Effector memory CD4-positive, alpha-beta T cell (primary cell): ENCODE measurements around the gene SNRPA.

Experiments used
- DNase-seq, 3 donors: peaks; one replicate each; pipeline ENCODE4 v3.0.0-alpha.2; 2020
- H3K27ac ChIP-seq: 2 replicates; pipeline ENCODE4 v1.7.0; 2013; ENCODE audit warnings: mild to moderate bottlenecking, low read length, moderate library complexity; ENCODE audit not compliant: insufficient read depth, poor library complexity, severe bottlenecking
- H3K27me3 ChIP-seq: replicated peaks from 2 replicates; pipeline ENCODE4 v1.7.0; 2013; ENCODE audit warnings: mild to moderate bottlenecking, low read length; ENCODE audit not compliant: insufficient read depth, control insufficient read depth, poor library complexity, severe bottlenecking
- H3K36me3 ChIP-seq: 2 replicates; pipeline ENCODE4 v1.7.0; 2013; ENCODE audit warnings: mild to moderate bottlenecking, low read length, moderate library complexity; ENCODE audit not compliant: control insufficient read depth, insufficient read depth
- H3K4me1 ChIP-seq: 2 replicates; pipeline ENCODE4 v1.7.0; 2013; ENCODE audit warnings: low read length, mild to moderate bottlenecking; ENCODE audit not compliant: control insufficient read depth, insufficient read depth, poor library complexity, severe bottlenecking
- H3K4me3 ChIP-seq: 2 replicates; pipeline ENCODE4 v1.7.0; 2013; ENCODE audit warnings: low read length, low read depth, mild to moderate bottlenecking; ENCODE audit not compliant: insufficient read depth, poor library complexity, severe bottlenecking
- H3K9me3 ChIP-seq: 2 replicates; pipeline ENCODE4 v1.7.0; 2013; ENCODE audit warnings: mild to moderate bottlenecking, low read length, moderate library complexity; ENCODE audit not compliant: control insufficient read depth

The SNRPA gene

GRCh38 chr19:40736661-40737060 is 14.3 kb upstream of the SNRPA start:
- Histone ChIP-seq H3K36me3 (peaks cover 31% of the 10 kb centered on the region), H3K9me3 (no peaks in the 10 kb centered on the region), H3K27ac (no peak overlapping the region), H3K4me3 (no peak overlapping the region), H3K27me3 (no peaks in the 10 kb centered on the region), H3K4me1 (no peaks in the 10 kb centered on the region)
- DNase-seq, result no peak

DNA sequence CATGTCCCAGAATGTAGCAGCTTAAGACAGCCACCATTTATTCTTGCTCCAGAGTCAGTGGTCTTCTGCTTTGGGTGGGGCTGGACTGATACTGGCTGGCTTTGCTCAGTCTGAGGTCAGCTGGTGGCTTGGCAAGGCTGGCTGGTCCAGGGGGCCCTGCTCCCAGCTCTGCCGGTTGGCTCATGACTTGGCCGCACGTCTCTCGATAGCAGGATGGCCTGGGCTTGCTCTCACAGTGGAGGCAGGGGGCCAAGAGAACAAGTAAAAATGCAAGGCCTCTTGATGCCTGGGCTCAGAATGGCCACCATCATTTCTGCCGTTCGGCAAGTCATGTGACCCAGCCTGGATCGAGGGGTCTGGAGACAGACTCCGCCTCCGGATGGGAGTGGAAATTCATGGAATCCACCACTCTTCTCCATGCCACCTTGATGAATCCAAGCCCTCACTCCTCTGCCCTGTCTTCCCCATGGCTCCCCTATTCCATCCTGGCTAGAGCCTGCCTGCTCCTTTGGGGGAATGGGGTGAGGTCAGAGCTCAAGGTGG is 13.8 kb upstream of the SNRPA start:
- H3K4me1 ChIP-seq, result no peaks in the 10 kb centered on the region
- DNase-seq, result no peak
- H3K27me3 ChIP-seq, result no peaks in the 10 kb centered on the region
- peaks cover 31% of the 10 kb centered on the region for H3K36me3 ChIP-seq
- H3K27ac ChIP-seq, result no peak overlapping the region
- no peaks in the 10 kb centered on the region for H3K9me3 ChIP-seq
- H3K4me3 ChIP-seq, result no peak overlapping the region

DNA sequence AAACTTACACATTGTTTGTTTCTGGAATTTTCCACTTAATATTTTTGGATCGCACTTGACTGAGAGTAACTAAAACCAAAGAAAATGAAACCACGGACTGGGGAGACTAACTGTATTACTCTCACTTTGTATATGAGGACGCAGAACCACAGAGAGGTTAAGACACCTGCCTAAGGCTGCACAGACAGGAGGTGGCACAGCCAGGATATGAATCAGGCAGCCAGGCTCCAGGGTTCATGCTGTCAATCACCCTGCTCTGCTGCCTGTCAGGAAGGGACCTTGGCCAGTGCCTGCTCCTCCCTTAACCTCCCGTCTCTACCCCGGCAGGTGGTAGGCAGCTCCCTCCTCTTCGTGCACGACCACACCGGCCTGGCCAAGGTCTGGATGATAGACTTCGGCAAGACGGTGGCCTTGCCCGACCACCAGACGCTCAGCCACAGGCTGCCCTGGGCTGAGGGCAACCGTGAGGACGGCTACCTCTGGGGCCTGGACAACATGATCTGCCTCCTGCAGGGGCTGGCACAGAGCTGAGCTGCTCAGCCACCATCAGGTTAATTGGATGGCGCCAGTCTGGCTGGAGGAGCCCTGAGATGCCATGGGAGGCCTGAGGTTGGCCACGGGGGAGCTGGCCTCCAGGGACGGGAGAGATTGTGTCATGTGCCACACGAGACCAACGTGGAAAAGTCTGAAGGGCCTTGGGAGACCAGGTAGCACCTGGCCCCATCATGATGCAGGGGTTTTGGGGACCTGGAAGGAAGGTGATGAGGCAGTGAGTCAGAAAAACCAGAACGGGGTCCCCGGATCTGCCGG is 11.8 kb upstream of the SNRPA start:
- H3K36me3 ChIP-seq, result peaks cover 18% of the 10 kb centered on the region
- no peak for DNase-seq
- H3K4me1 ChIP-seq, result no peaks in the 10 kb centered on the region
- H3K27me3 ChIP-seq, result no peaks in the 10 kb centered on the region
- no peaks in the 10 kb centered on the region for H3K9me3 ChIP-seq
- H3K27ac ChIP-seq, result no peak overlapping the region
- no peak overlapping the region for H3K4me3 ChIP-seq

DNA sequence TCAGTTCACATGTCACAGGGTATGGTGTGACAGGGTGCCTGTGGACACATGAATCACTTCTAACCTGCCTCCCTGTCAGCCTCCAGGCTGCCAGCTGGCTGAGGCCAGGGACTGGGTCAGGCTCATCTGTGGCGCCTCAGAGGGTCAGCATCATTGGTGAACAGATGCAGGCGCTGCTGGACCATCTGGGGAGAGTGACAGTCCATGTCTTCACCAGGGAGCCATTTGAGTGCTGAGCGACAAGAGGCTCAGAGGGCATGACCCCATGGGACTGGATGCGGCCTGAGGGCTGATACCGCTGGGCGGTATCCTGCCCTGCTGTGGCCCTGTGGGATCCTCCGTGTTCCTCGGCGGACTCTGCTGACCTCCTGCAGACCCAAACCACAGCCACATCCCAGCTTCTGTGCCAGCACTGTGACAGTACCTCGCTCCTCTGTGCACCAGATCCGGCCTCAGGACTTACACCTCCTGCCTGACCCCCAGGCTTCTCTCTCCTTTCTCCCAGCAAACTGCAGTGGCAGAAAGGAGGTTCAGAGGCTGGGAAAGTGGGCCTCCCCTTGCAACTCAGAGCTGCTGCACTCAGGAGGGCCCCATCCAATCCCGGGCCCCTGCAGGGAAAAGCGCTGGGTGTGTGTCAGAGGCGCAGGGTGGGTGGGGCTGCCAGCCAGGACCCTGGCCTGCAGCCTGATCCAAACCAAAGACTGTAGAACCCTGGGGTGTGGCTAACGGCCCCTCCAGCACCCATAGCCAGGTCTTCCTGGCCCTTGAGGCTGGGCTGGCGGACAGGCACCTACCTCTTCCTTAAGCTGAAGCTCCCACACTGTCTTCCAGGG is 10.9 kb upstream of the SNRPA start:
- H3K27me3 ChIP-seq, result no peaks in the 10 kb centered on the region
- H3K36me3 ChIP-seq, result peaks cover 13% of the 10 kb centered on the region
- DNase-seq, result no peak
- no peak overlapping the region for H3K4me3 ChIP-seq
- H3K27ac ChIP-seq, result no peak overlapping the region
- H3K9me3 ChIP-seq, result no peaks in the 10 kb centered on the region
- H3K4me1 ChIP-seq, result no peaks in the 10 kb centered on the region

- Histone ChIP-seq H3K27ac (no peak overlapping the region), H3K9me3 (no peaks in the 10 kb centered on the region), H3K4me1 (no peaks in the 10 kb centered on the region), H3K27me3 (no peaks in the 10 kb centered on the region), H3K4me3 (no peak overlapping the region), H3K36me3 (peaks cover 10% of the 10 kb centered on the region)
- DNase-seq, result no peak
Observed at GRCh38 chr19:40740747-40741146, 10.3 kb upstream of the SNRPA start.

GRCh38 chr19:40741527-40742390 is 9.2 kb upstream of the SNRPA start:
- H3K4me3 ChIP-seq, result no peak overlapping the region
- H3K36me3 ChIP-seq, result peaks cover 8% of the 10 kb centered on the region
- no peaks in the 10 kb centered on the region for H3K27me3 ChIP-seq
- DNase-seq, result no peak
- no peaks in the 10 kb centered on the region for H3K4me1 ChIP-seq
- no peaks in the 10 kb centered on the region for H3K9me3 ChIP-seq
- H3K27ac ChIP-seq, result no peak overlapping the region

GRCh38 chr19:40742477-40742876 is 8.5 kb upstream of the SNRPA start:
- H3K4me3 ChIP-seq, result no peak overlapping the region
- no peak for DNase-seq
- no peaks in the 10 kb centered on the region for H3K4me1 ChIP-seq
- H3K36me3 ChIP-seq, result peaks cover 4% of the 10 kb centered on the region
- no peak overlapping the region for H3K27ac ChIP-seq
- H3K27me3 ChIP-seq, result no peaks in the 10 kb centered on the region
- H3K9me3 ChIP-seq, result no peaks in the 10 kb centered on the region

GRCh38 chr19:40742886-40743285 is 8.1 kb upstream of the SNRPA start:
- Histone ChIP-seq H3K4me1 (no peaks in the 10 kb centered on the region), H3K4me3 (no peak overlapping the region), H3K27ac (no peak overlapping the region), H3K36me3 (peaks cover 3% of the 10 kb centered on the region), H3K27me3 (no peaks in the 10 kb centered on the region), H3K9me3 (no peaks in the 10 kb centered on the region)
- no peak for DNase-seq

DNA sequence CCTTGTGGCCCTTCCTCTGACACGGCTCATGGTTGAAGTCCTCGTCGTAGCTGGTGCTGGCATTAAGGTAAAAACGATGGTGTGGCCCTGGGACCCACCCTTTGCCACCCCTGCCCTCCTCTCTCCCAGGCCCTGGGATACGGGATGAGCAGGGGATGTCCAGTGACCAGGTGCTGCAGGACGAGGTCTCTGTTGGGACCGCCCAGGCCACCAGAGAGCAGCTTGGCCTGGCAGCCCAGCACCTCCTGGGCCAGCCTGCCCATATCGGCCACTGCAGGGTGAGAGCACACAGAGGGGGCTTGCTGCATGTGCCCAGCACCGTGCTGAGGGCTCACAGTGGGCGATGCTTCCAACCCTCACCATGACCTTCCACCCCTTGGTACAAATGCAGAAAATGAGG is 7.1 kb upstream of the SNRPA start:
- H3K4me1 ChIP-seq, result no peaks in the 10 kb centered on the region
- no peak overlapping the region for H3K27ac ChIP-seq
- DNase-seq, result no peak
- H3K4me3 ChIP-seq, result no peak overlapping the region
- peaks cover 3% of the 10 kb centered on the region for H3K36me3 ChIP-seq
- H3K9me3 ChIP-seq, result no peaks in the 10 kb centered on the region
- H3K27me3 ChIP-seq, result no peaks in the 10 kb centered on the region
